Measurements from ENCODE around the gene SCRT2. TPM values are rescaled to one million over a fixed set of nuclear protein-coding genes. Genes with fewer than 3 reads are reported as not detected.
"Not testable (repeated sequence)": the region's sequence is repeated elsewhere in the genome, so short reads cannot be mapped to it uniquely, and the experiment has no call there.

SCRT2 gene
- total RNA-seq, 1 donor from 2014 or later, result not detected

DNA sequence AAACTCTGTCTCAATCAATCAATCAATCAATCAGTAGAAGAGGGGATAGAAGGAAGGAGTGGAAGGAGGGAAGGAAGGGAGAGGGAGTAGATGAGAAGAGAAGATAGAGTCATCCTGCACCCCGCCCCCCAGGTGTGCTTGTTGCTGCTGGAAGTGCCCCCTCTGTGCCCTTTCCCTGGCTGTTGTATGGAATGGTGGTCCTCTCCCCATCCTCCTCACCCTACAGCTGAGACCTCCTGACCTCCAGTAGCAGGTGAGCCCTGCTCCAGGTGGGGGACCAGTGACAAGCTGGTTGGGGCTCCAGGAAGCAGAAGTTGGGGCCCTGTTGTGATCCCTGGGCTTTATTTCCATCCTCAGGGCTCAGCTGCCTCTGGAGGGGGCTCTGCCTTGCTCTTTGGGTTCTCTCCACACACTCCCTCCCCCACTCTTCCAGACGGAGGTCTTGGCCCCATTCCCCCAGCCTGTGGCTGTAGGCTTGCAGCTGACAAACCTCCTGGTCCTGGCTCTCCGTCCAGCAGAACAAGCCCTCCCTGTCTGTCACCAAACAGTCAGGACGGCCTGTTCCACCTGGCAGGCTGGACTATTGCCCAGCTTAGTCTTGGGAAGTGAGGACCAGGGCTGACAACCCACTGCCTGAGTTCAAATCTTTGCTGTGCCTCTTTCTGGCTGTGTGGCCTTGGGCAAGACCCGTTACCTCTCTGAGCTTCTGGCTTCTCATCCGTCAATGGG, 26.0 kb upstream of the SCRT2 start:
- DNase-seq (ENCODE audit: low read depth), result peak; percentile 22

GRCh38 chr20:699811-700338, 24.3 kb upstream of the SCRT2 start:
- no peak for DNase-seq (ENCODE audit: low read depth)

- DNase-seq (ENCODE audit: low read depth), result no peak
These were observed 23.7 kb upstream of the SCRT2 start for GRCh38 chr20:699342-699741.

DNA sequence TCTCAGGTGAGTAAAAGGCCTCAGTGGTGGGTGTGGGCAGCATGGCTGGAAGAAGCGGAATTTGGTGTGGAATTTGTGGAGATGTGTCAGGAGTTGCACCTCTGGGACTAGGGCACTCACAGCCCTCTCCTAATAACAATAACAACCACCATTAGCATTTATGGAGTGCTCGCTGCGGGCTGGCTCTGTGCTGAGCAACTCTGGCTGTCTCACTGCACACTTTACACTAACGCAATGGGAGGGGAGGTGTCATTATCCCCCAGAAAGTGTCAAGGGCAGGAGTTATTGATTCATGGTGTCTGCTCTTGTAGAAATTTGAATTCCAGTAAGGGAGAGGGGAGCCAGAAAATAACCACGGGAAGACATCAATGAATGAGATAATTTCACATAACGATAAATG, 22.7 kb upstream of the SCRT2 start:
- DNase-seq (ENCODE audit: low read depth), result no peak

GRCh38 chr20:697826-698225, 22.2 kb upstream of the SCRT2 start:
- DNase-seq (ENCODE audit: low read depth), result no peak

DNA sequence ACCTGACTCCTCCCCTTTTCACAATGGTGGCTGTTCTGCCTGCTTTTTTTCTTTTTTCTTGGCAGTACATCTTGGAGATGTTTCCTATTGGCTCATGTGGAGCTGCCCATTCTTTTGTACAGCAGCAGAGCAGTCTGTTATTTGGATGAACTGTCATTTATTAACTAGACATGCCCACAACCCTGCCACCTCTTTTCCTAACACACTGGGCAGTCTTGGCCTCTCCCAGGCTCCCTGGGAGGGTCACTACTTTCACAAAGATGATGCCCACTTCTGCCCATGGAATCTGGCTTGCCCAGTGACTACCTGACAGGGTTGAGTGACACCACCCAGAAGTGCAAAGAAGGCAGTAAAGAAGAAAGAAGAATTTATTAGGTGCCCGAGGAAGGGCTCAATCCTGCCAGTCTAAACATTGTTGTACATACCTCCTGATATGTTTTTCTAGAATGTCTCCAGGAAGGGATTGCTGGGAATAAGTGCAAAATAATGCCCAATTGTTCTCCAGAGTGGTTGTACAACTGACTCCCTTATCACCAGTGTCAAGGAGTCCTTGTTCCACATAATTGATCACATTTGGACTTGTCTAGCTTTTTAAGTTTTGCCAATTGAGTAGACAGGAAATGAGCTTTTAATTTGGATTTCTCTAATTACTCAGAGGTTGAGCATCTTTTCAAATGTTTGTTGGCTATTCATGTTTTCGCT, 19.7 kb upstream of the SCRT2 start:
- DNase-seq (ENCODE audit: low read depth), result no peak

- DNase-seq (ENCODE audit: low read depth), result no peak
These were observed 18.9 kb upstream of the SCRT2 start for GRCh38 chr20:694496-694895.

GRCh38 chr20:693786-694185, 18.2 kb upstream of the SCRT2 start:
- DNase-seq (ENCODE audit: low read depth), result not testable (repeated sequence)

- DNase-seq (ENCODE audit: low read depth), result no peak
These were observed 16.4 kb upstream of the SCRT2 start for GRCh38 chr20:692044-692443.

- DNase-seq (ENCODE audit: low read depth), result no peak
These were observed 14.3 kb upstream of the SCRT2 start for GRCh38 chr20:689947-690346.

- no peak for DNase-seq (ENCODE audit: low read depth)
These were observed 13.7 kb upstream of the SCRT2 start for GRCh38 chr20:689348-689747.

DNA sequence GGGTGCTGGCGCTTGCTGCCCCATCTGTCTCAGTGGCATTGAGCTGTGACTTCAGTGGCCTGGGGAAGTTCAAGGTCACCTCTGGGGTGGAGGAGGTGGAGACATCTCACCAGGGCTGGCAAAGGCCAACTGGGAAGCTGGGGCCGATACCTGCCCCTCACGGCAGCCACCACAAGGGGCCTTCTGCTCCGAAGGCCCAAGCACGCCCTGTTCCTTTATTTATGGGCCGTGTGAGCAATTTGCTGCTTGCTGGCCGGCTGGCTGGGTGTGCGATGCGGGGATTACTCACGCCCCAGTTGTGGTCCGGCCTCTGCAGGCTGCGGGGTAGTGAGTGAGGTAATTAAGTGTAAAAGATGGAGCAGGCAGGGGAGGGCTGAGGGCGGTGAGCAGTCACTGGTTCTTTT, 13.2 kb upstream of the SCRT2 start:
- DNase-seq (ENCODE audit: low read depth), result peak; percentile 6

- no peak for DNase-seq (ENCODE audit: low read depth)
These were observed 12.0 kb upstream of the SCRT2 start for GRCh38 chr20:687468-688203.

DNA sequence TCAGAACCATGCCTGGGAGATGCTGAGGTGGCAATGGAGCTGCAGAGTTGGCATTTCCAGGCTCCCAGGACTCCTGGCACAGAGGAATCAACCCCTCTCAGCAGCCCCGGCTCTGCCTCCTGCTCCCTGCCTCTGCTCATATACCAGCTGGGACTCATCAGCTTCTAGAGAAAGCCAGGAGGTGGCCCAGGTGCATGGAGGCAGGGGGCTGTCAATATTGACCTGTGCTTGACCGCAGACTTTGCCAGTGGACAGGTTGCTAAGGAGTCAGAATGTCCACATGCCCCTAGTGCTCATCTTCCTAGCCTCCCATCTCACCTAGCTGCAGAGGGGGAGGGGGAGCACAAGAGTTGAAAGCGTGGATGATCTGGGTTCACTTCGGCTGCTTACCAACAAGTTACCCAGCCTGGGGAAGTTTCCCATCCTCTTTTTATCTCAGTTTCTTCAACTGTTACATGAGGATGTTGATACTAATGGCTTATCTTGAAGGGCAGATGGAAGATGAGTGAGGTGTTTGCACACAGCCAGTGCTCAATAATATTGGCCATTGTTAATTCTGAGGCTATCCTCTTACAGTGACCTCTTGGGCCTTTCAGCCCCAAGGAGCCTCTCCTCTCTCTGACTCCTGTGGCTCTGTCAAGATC, 9.2 kb upstream of the SCRT2 start:
- no peak for DNase-seq (ENCODE audit: low read depth)

GRCh38 chr20:682123-682522, 6.5 kb upstream of the SCRT2 start:
- DNase-seq (ENCODE audit: low read depth), result no peak

DNA sequence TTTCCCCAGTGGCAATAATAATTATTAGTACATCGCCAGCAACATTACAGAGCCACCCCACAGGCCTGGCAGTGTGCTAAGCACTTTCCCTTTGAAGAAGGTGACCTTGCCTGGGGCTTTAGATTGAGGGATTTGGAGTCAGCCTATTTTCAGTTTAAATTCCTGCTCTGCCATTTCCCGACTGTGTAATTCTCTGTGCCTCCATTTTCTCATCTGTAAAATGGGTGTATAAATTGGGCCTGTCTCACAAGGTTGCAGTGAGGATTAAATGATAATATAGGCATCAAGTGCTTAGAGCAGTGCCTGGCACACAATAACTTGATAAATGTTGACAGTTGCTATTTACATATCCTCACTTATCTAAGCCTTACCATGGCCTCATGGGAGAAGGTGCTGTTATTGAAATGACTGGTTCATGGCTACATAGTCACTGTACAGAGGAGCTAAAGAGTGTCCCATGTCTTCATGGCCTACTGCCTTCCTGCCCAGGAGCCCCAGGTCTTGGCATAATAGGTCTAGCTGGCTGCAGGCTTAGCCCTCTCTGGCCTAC, 5.1 kb upstream of the SCRT2 start:
- DNase-seq (ENCODE audit: low read depth), result no peak

- no peak for DNase-seq (ENCODE audit: low read depth)
These were observed 2.4 kb upstream of the SCRT2 start for GRCh38 chr20:677957-678356.

GRCh38 chr20:676967-677366, 1.4 kb upstream of the SCRT2 start:
- no peak for DNase-seq (ENCODE audit: low read depth)

- no peak for DNase-seq (ENCODE audit: low read depth)
These were observed 824 bp upstream of the SCRT2 start for GRCh38 chr20:676315-676937.

GRCh38 chr20:675033-675452, 559 bp downstream of the SCRT2 start:
- DNase-seq (ENCODE audit: low read depth), result no peak

DNA sequence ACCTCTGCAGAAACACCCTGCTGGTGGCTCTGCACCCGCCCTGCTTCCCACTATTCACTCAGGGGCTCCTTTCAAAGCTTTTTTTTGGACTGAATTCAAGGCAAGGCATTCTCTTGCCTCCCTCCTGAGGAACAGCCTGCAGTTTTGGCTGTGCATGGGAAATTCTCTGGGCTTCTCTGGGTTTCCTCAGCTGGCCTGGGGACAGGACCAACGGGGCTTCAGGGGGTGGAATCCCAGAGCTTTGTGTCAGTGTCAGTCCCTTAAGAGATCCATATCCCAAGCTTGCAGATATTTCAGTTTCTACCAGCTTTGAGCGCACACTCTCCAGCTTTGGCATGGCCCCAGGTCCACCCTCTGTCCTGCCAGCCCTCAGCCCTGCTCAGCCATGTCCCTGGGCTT, 2.0 kb downstream of the SCRT2 start:
- no peak for DNase-seq (ENCODE audit: low read depth)
